ENCODE data around the gene CRX. TPM values are rescaled to one million over a fixed set of nuclear protein-coding genes. Genes with fewer than 3 reads are reported as not detected.

Gene CRX
- total RNA-seq, 1 experiment from 2014 or later = 0.13 TPM

GRCh38 chr19:47860602-47861297 is 39.0 kb downstream of the CRX start:
- Histone ChIP-seq H3K23ac (ENCODE audit: insufficient read length, low read depth, low read length) (no peak overlapping the region), H2BK15ac (ENCODE audit: low read depth, low read length) (no peak overlapping the region), H3T11ph (ENCODE audit: low read length) (no peak overlapping the region), H3K27me3 (ENCODE audit: insufficient read depth, low read length) (no peaks in the 10 kb centered on the region), H3K14ac (ENCODE audit: insufficient read depth, low read length) (no peak overlapping the region), H3K9ac (ENCODE audit: extremely low read depth, insufficient read length, low read length) (no peak overlapping the region), H2BK12ac (ENCODE audit: insufficient read length, low read depth, low read length) (no peak overlapping the region), H3K23me2 (ENCODE audit: insufficient read length, low read depth, low read length, poor library complexity, severe bottlenecking) (no peaks in the 10 kb centered on the region), H2BK5ac (ENCODE audit: insufficient read length, low read length) (no peak overlapping the region), H3K4me1 (ENCODE audit: insufficient read depth, low read length) (no peaks in the 10 kb centered on the region), H3K56ac (ENCODE audit: insufficient read length, low read depth, low read length) (no peak overlapping the region), H2AK5ac (ENCODE audit: insufficient read length, low read length) (no peak overlapping the region), H4K8ac (replicated peaks; ENCODE audit: insufficient read length, low read depth, low read length) (no peak overlapping the region), H3K4me2 (ENCODE audit: insufficient read depth, insufficient read length, low read length) (no peak overlapping the region), H3K18ac (ENCODE audit: insufficient read length, low read depth, low read length) (no peak overlapping the region), H4K5ac (ENCODE audit: insufficient read length, low read depth, low read length) (no peak overlapping the region), H3K79me1 (ENCODE audit: insufficient read depth, low read depth, low read length, poor library complexity, severe bottlenecking) (no peaks in the 10 kb centered on the region), H3K79me2 (ENCODE audit: insufficient read depth, low read length) (no peaks in the 10 kb centered on the region), H3K4ac (ENCODE audit: low read depth, low read length) (no peak overlapping the region), H3K9me3 (ENCODE audit: control insufficient read depth, low read depth, low read length) (no peaks in the 10 kb centered on the region), H2BK20ac (ENCODE audit: low read depth, low read length, poor library complexity, severe bottlenecking) (no peak overlapping the region), H4K91ac (ENCODE audit: insufficient read length, low read depth, low read length) (no peak overlapping the region), H4K20me1 (ENCODE audit: control insufficient read depth, insufficient read depth, insufficient read length) (no peaks in the 10 kb centered on the region), H2AFZ (ENCODE audit: low read length) (no peak overlapping the region), H2BK120ac (ENCODE audit: low read depth, low read length, poor library complexity, severe bottlenecking) (no peak overlapping the region), H3K27ac (ENCODE audit: insufficient read length, low read depth, low read length) (no peak overlapping the region)
- peak; percentile 44 for DNase-seq
- peaks cover 0 to 3% (median 0%) of the 10 kb centered on the region in 3 experiments; a peak in 1 of 7 replicates for H3K36me3 Mint-ChIP-seq (ENCODE audit: insufficient read depth in 1 of 3, low read depth in 3 of 3)
- peak overlapping the region in 2 of 3 experiments; percentile 20 to 64; a peak in 1 of 7 replicates for H3K27ac Mint-ChIP-seq
- H3K4me3 Mint-ChIP-seq = no peak overlapping the region
- no CpG with 5 or more reads among the region's 34 CpGs for WGBS (ENCODE audit: extremely low coverage, insufficient read length, low lambda C conversion rate)
- peaks cover 17 to 21% of the 10 kb centered on the region in 2 experiments for H3K4me1 Mint-ChIP-seq
- no peaks in the 10 kb centered on the region for H3K27me3 Mint-ChIP-seq (ENCODE audit: low read depth)
- no peaks in the 10 kb centered on the region; a peak in 2 of 5 replicates for H3K9me3 Mint-ChIP-seq
- TF ChIP-seq CTCF (conservative IDR thresholded peaks at IDR 0.05) = no peak
